ENCODE data around the gene KCNJ6. TPM values are rescaled to one million over a fixed set of nuclear protein-coding genes. Genes with fewer than 3 reads are reported as not detected.

KCNJ6 gene
- total RNA-seq, 2 donors from 2014 or later: not detected

DNA sequence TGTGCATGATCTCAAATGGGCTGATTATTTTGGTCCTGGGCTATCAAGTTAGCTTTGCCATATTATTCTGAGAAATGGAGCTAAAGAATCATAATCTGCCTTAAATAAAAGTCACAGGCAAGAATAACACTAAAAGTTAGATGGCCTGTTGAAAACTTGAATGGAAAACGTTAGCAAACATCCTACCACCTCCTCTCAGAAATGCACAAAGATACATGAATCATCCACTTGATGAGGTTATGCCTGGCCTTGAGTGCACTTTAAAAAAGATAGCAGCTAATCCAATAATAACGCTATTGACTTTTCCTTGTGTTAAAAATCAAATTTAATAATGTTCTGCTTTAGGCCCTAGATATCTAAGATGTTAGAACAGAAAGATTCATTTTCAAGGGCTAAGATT lies 108.0 kb downstream of the KCNJ6 start:
- peaks cover 15 to 40% of the 10 kb centered on the region in 2 donors for H3K27me3 Mint-ChIP-seq
- no peak for DNase-seq (ENCODE audit: low spot score)
- H3K36me3 Mint-ChIP-seq: peaks cover 11% of the 10 kb centered on the region
- H3K4me1 Mint-ChIP-seq (ENCODE audit: low read depth in 2 of 2): no peaks in the 10 kb centered on the region
- no peak for ATAC-seq
- H3K27ac Mint-ChIP-seq: no peak overlapping the region
- no peak overlapping the region for H3K4me3 Mint-ChIP-seq
- H3K9me3 Mint-ChIP-seq: peaks cover 3% of the 10 kb centered on the region

DNA sequence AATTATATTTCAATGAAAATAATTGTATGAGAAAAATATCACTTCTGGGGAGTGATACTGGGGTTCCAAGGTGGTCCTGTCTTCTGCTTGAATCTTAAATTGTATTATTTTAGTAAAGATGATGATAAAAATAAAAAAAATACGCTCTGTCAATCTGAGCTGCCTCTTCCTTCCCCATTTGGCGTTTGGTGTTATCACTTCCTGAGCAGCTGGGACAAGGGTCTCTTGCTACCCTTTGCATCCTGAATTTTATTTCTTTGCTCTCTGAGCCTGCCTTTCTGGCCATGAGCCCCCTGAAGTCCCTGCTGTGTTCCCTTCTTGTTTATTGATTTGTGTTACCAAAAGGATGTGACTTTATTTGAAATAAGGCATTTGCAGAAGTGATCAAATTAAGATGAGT lies 111.0 kb downstream of the KCNJ6 start:
- Mint-ChIP-seq H3K4me3 (no peak overlapping the region), H3K27me3 (peaks cover 19 to 39% of the 10 kb centered on the region in 2 donors), H3K4me1 (ENCODE audit: low read depth in 2 of 2) (peaks cover 0 to 4% of the 10 kb centered on the region in 2 donors), H3K9me3 (no peaks in the 10 kb centered on the region), H3K36me3 (no peaks in the 10 kb centered on the region), H3K27ac (no peak overlapping the region)
- DNase-seq (ENCODE audit: low spot score) (no peak), ATAC-seq (no peak)

DNA sequence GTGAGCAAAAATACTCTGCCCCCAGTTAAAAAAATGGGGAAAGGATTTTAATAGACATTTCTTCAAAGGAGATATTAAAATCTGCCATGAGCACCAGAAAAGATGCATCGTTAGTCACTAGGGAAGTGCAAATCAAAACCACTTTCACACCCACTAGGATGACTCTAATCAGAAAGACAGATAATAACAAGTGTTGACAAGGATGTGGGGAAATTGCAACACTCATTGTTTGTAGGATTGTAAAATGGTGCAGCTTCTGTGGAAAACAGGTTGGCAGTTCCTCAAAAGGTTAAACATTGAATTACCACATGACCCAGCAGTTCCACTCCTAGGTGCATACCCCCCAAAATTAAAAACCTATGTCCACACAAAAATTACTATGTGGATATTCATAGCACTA lies 112.3 kb downstream of the KCNJ6 start:
- peak overlapping the region in 1 of 2 donors; percentile 47 for H3K27ac Mint-ChIP-seq
- no peaks in the 10 kb centered on the region for H3K36me3 Mint-ChIP-seq
- no peaks in the 10 kb centered on the region for H3K9me3 Mint-ChIP-seq
- peaks cover 0 to 4% of the 10 kb centered on the region in 2 donors for H3K4me1 Mint-ChIP-seq (ENCODE audit: low read depth in 2 of 2)
- peaks cover 21 to 35% of the 10 kb centered on the region in 2 donors for H3K27me3 Mint-ChIP-seq
- no peak overlapping the region for H3K4me3 Mint-ChIP-seq
- ATAC-seq (no peak), DNase-seq (ENCODE audit: low spot score) (no peak)

DNA sequence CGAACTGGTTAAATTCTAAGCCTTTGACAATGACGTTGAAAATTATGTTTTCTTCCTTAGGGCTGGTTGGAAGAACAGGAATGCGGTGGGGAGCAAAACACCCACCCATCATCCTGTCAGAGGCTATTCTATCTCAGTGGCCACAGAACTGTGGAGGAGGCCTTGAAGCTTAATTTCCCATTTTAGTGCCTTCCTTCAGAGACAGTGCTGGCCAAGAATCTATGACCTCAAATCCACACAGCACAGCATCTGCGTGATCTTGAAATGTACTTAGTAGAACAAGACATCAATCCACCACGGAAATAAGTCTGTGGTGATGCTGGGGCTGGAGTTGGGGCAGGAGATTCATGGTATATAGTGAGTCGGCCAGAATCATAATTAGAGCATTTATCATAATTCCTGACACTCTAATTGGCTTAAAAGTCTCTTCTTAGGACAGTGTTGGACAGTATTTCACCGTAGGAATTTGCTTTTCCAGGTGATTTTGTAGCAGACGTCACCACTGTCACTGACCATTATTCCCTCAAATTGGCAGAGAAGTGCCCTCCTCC lies 113.1 kb downstream of the KCNJ6 start:
- no peak for DNase-seq (ENCODE audit: low spot score)
- H3K36me3 Mint-ChIP-seq: no peaks in the 10 kb centered on the region
- no peak overlapping the region for H3K4me3 Mint-ChIP-seq
- H3K9me3 Mint-ChIP-seq: no peaks in the 10 kb centered on the region
- no peak overlapping the region for H3K27ac Mint-ChIP-seq
- peaks cover 0 to 4% of the 10 kb centered on the region in 2 donors for H3K4me1 Mint-ChIP-seq (ENCODE audit: low read depth in 2 of 2)
- peaks cover 27 to 43% of the 10 kb centered on the region in 2 donors for H3K27me3 Mint-ChIP-seq
- ATAC-seq: no peak

DNA sequence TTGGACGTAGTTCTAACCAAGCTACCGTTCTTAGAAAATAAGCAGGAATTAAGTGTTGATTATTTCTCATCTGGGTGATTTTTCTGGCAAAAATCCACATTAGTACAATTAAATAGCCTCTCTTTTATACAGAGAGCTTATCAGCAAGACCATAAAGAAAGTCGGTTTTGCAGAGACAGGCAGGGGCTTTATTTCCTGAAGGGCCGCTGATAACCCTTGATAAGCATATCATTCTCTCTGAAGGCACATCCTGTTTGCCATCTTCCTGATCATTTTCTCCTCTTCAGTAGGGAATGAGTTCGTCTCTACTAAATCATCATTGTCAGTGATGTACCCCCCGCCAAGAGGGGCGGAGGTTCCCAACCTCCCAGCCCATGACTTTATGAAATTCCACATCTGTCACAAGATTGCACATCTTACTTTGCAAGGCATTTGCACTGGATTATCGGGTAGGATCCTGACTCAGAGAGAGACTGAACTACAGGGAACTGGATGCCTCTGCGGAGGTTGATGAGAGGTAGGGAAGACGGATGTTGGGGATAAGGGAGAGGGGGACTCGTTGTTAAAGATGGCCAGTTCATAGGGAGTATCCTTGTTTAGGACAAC lies 115.7 kb downstream of the KCNJ6 start:
- Mint-ChIP-seq H3K27ac (no peak overlapping the region), H3K4me1 (ENCODE audit: low read depth in 2 of 2) (peaks cover 2 to 4% of the 10 kb centered on the region in 2 donors), H3K36me3 (no peaks in the 10 kb centered on the region), H3K4me3 (peak overlapping the region; percentile 36), H3K27me3 (peaks cover 25 to 38% of the 10 kb centered on the region in 2 donors), H3K9me3 (no peaks in the 10 kb centered on the region)
- DNase-seq (ENCODE audit: low spot score): no peak
- ATAC-seq: no peak

DNA sequence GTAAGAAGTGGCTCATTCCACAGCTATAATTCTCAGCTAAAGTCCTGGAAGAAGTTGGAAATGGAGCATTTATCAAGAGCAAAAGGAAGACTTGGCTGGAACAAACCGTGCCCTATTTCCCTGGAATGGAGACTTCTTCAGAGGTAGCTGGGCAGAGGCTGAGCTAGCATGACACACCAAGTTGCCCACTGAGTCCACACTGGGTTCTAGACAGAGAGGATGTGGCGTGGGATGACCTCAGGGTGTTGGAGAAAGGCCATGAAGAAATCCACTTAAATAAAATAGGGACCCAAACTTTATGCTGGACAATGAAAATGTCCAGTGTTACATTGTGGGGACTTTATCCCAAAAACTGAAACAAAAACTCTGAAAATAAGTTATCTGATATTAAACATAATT lies 116.2 kb downstream of the KCNJ6 start:
- DNase-seq (ENCODE audit: low spot score): no peak

DNA sequence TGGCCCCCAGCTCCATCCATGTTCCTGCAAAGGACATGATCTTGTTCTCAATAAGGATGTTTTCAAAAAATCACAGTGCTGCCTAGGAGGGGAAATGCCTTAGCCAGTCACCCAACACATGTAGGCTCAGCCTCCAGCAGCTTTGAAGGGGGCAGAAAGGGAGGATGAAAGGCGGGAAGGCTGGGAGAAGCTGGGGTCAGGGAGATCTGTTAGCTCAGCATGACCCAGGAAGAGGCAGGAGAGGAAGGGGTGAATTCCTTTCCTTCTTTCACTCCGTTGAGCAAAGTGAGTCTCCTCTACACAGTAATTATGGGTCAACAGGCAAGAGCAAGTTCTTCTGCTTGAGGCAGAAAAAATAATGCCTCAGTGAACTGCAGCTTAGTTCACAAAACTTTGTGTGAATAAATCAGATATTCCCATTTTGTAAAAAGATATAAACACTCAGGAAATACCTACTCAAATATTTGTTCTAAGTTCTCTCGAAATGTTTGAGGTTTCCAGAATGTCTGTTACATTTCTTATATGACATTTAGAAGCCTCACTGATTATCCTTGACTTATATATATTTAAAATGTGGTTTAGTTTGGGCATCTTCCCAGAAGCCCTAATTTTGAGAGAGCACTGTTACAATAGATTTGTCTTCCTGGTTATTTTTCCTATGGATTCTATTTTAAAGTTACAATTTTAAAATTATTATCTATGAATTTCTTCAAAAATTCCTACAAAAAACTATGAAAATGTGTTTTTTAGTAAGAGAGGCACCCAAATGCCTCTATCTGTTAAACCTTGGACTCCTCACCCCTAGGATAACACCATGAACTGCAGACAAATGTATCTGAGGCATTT lies 116.8 kb downstream of the KCNJ6 start:
- peaks cover 23 to 35% of the 10 kb centered on the region in 2 donors for H3K27me3 Mint-ChIP-seq
- H3K9me3 Mint-ChIP-seq: no peaks in the 10 kb centered on the region
- H3K4me3 Mint-ChIP-seq: no peak overlapping the region
- H3K36me3 Mint-ChIP-seq: no peaks in the 10 kb centered on the region
- H3K4me1 Mint-ChIP-seq (ENCODE audit: low read depth in 2 of 2): peaks cover 2 to 4% of the 10 kb centered on the region in 2 donors
- H3K27ac Mint-ChIP-seq: no peak overlapping the region
- ATAC-seq (no peak), DNase-seq (ENCODE audit: low spot score) (no peak)

More for the DNA sequence above, 116.2 kb downstream of the KCNJ6 start:
- H3K27me3 Mint-ChIP-seq: peaks cover 23 to 35% of the 10 kb centered on the region in 2 donors
- no peak overlapping the region for H3K27ac Mint-ChIP-seq
- ATAC-seq: no peak
- H3K4me1 Mint-ChIP-seq (ENCODE audit: low read depth in 2 of 2): peaks cover 2 to 4% of the 10 kb centered on the region in 2 donors
- H3K9me3 Mint-ChIP-seq: no peaks in the 10 kb centered on the region
- H3K36me3 Mint-ChIP-seq: no peaks in the 10 kb centered on the region
- no peak overlapping the region for H3K4me3 Mint-ChIP-seq

DNA sequence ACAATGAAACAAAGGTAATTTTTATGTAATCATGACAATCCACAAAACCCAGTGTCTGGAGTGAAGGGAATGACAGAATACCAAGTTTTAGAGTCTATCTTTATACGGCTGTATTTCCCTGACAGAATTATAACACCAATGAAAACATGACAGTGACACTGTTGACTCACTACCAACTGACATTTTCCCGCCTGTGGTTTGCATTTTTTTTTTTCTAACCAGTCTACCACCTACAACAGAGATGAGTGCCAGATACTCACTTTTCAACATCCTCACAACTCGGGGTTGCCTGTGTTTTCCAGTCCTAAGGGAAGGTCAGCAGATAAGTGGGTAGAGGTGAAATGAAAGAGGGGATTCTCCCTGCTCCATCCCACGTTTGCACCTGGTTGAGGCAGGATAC lies 118.9 kb downstream of the KCNJ6 start:
- Mint-ChIP-seq H3K4me3 (no peak overlapping the region), H3K9me3 (no peaks in the 10 kb centered on the region), H3K4me1 (ENCODE audit: low read depth in 2 of 2) (peaks cover 2 to 4% of the 10 kb centered on the region in 2 donors), H3K27me3 (peaks cover 16 to 30% of the 10 kb centered on the region in 2 donors), H3K36me3 (no peaks in the 10 kb centered on the region), H3K27ac (no peak overlapping the region)
- DNase-seq (ENCODE audit: low spot score) (no peak), ATAC-seq (no peak)

DNA sequence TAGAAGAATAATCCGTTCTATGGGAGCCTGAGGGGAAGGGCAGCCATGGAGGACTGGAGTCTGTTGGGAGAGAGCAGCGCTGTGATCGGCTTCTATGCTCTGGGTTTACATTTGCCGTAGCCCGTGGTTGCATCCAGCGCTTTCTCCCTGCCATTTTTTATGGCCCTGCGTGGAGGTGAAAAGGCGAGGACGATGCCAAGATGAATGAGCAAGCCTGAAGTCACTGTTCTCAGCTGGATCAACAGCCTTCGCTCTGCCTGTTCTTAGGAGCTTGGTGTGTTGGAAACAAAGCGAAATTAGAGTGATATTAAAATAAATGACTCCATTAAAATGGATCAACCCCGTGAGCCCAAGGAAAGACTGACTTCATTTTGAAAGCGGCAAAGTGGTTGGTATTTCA lies 120.2 kb downstream of the KCNJ6 start:
- H3K9me3 Mint-ChIP-seq: no peaks in the 10 kb centered on the region
- peaks cover 2 to 4% of the 10 kb centered on the region in 2 donors for H3K4me1 Mint-ChIP-seq (ENCODE audit: low read depth in 2 of 2)
- no peak overlapping the region for H3K27ac Mint-ChIP-seq
- H3K4me3 Mint-ChIP-seq: no peak overlapping the region
- ATAC-seq (no peak), DNase-seq (ENCODE audit: low spot score) (no peak)
- peaks cover 13 to 20% of the 10 kb centered on the region in 2 donors for H3K27me3 Mint-ChIP-seq
- H3K36me3 Mint-ChIP-seq: no peaks in the 10 kb centered on the region

DNA sequence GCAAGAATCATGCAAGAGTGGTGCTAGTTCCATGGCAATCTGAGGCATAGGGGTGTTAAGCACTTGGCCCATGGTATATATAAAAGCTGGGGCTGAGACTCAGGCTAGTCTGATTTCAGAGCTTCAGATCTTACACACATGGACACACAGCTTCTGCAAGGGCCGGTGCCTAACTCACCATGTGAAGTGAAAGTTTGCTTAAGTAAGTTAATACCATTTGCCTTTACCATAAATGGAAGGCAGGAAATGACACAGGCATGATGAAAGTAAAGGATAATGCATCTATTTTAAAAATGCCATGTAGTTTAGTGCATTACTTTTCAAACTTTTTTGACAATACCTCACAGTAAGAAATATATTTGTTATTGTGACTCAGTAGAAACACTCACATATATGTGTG lies 122.6 kb downstream of the KCNJ6 start:
- no peaks in the 10 kb centered on the region for H3K9me3 Mint-ChIP-seq
- H3K36me3 Mint-ChIP-seq: no peaks in the 10 kb centered on the region

DNA sequence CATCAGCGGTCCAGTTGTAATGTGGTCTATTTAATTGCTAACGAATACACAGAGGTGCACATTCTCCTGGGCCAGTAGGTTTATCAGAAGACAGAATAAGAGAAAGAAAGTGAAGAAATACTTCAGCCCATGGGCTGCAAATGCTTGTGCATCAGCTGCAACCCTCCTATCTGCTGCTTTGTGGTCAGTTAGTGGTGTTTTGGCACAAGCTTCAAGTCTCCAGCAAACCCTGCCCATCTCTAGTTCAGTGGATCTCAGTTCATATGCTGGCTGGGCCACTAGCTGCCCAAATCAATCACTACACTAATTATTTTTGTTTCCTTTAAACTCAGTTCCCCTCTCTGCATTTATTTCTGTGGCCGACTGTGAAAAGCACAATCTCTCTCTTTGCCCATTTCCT lies 124.2 kb downstream of the KCNJ6 start:
- no peak for ATAC-seq
- no peaks in the 10 kb centered on the region for H3K36me3 Mint-ChIP-seq
- no peak overlapping the region for H3K27ac Mint-ChIP-seq
- DNase-seq (ENCODE audit: low spot score): no peak
- peaks cover 5 to 6% of the 10 kb centered on the region in 2 donors for H3K27me3 Mint-ChIP-seq
- no peak overlapping the region for H3K4me3 Mint-ChIP-seq
- no peaks in the 10 kb centered on the region for H3K4me1 Mint-ChIP-seq (ENCODE audit: low read depth in 2 of 2)
- no peaks in the 10 kb centered on the region for H3K9me3 Mint-ChIP-seq

More for the DNA sequence above, 122.6 kb downstream of the KCNJ6 start:
- Mint-ChIP-seq H3K4me3 (no peak overlapping the region), H3K27ac (no peak overlapping the region), H3K27me3 (peaks cover 6 to 11% of the 10 kb centered on the region in 2 donors), H3K4me1 (ENCODE audit: low read depth in 2 of 2) (peaks cover 0 to 2% of the 10 kb centered on the region in 2 donors)
- DNase-seq (ENCODE audit: low spot score) (no peak), ATAC-seq (no peak)

DNA sequence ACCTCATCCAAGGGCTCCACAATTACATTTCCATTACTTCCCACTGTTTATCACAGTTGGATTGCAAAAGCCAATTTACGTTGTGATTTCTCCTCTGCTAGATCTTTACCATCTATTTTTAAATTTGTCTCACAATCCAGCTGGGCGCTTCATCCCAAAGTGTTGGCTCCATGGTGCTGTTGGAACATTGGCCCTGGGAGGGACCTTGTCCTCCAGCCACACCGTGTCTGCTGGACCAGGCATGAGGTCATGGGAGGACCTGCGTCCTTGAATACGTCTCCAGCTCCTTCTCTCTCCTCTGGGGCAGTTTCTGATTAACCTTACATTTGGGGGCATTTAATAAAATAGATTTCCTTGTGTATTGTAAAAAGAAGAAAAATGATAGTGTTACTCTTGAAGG lies 125.4 kb downstream of the KCNJ6 start:
- no peak overlapping the region for H3K27ac Mint-ChIP-seq

DNA sequence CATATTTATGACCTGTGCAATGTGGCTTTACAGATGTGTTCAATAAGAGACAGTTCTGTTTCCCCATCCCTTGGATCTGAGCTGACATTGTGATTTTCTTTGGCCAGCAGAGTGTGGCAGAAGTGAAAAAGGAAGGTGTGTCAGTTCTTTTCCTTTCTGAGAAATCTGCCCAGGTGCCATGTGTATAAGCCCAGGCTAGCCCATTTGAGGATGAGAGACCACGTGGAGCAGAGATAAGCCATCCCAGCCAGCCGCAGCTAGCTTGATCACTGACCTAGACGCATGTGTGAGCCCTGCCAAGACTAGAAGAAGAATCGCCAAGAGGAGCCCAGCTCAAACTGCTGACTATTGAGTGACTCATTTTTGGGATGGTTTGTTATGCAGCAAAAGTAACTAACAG lies 127.8 kb downstream of the KCNJ6 start:
- Mint-ChIP-seq H3K27me3 (peaks cover 5 to 6% of the 10 kb centered on the region in 2 donors), H3K27ac (no peak overlapping the region), H3K4me1 (ENCODE audit: low read depth in 2 of 2) (no peaks in the 10 kb centered on the region), H3K36me3 (no peaks in the 10 kb centered on the region), H3K4me3 (no peak overlapping the region), H3K9me3 (no peaks in the 10 kb centered on the region)
- no peak for DNase-seq (ENCODE audit: low spot score)
- no peak for ATAC-seq

More for the DNA sequence above, 125.4 kb downstream of the KCNJ6 start:
- no peak for ATAC-seq
- H3K9me3 Mint-ChIP-seq: no peaks in the 10 kb centered on the region
- H3K4me1 Mint-ChIP-seq (ENCODE audit: low read depth in 2 of 2): no peaks in the 10 kb centered on the region
- no peak overlapping the region for H3K4me3 Mint-ChIP-seq
- no peaks in the 10 kb centered on the region for H3K36me3 Mint-ChIP-seq
- DNase-seq (ENCODE audit: low spot score): no peak
- H3K27me3 Mint-ChIP-seq: peaks cover 5 to 6% of the 10 kb centered on the region in 2 donors

DNA sequence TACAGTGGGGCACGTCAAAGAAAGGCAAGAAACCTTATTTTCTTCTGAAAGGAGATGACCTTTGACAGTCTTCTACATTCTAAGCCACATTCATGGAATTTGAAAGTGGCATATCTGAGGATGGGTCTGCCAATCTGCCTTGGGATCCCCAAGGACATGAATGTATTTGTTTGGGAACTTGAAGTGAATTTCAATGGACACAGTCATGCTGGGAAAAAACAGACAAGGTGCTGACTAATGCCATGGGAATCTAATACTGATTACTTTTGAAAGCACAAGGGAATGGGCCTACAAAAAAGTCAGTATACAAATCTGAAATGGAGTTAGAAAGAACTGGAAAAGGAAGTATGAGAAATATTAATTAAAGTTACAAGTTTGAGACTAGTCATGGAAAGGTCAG lies 128.8 kb downstream of the KCNJ6 start:
- no peak overlapping the region for H3K27ac Mint-ChIP-seq
- ATAC-seq (no peak), DNase-seq (ENCODE audit: low spot score) (no peak)
- peaks cover 5 to 6% of the 10 kb centered on the region in 2 donors for H3K27me3 Mint-ChIP-seq
- no peaks in the 10 kb centered on the region for H3K9me3 Mint-ChIP-seq
- no peaks in the 10 kb centered on the region for H3K4me1 Mint-ChIP-seq (ENCODE audit: low read depth in 2 of 2)
- no peaks in the 10 kb centered on the region for H3K36me3 Mint-ChIP-seq
- no peak overlapping the region for H3K4me3 Mint-ChIP-seq
